Measurements from ENCODE around the gene RRP7A.
"Not testable (repeated sequence)": the region's sequence is repeated elsewhere in the genome, so short reads cannot be mapped to it uniquely, and the experiment has no call there.

Gene RRP7A

DNA sequence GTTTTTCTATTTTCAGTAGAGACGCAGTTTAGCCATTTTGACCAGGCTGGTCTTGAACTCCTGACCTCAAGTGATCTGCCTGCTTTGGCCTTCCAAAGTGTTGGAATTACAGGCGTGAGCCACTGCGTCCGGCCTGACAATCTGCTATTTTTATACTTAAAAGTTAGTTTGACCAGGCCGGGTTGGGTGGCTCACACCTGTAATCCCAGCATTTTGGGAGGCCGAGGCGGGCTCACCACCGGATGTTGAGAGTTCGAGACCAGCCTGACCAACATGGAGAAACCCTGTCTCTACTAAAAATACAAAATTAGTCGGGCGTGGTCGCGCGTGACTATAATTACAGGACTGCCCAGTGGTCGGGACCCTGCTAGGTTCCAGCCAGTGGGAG, 19.8 kb downstream of the RRP7A start:
- H3K4me3 ChIP-seq (ENCODE audit: low read depth, low read length) = not testable (repeated sequence)

DNA sequence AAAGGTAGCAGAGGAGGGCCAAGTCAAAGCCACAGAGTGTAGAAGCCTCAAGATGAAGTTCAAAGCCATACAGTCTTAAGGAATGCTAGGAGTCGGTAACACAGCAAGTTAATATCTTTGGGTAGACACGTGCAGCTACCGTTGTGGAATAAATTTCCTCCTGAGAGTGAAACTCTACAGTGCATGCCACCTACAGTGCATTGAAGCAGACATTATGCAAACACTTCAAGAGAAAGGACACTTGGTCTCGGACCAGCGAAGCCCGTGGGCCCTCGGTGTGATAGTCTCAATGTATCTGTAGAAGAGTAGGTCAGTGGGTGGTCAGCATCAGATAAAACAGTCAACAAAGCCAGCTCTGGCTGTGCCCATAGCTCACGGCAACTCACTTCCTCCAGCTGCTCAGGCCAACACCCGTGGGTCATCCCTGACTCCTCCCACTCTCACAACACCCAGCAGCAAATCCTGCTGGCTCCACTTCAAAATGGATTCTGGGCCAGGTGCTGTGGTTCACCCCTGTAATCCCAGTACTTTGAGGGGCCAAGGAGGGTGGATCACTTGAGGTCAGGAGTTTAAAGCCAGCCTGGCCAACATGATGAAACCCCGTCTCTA, 24.0 kb downstream of the RRP7A start:
- H3K4me3 ChIP-seq (ENCODE audit: low read depth, low read length) = not testable (repeated sequence)

DNA sequence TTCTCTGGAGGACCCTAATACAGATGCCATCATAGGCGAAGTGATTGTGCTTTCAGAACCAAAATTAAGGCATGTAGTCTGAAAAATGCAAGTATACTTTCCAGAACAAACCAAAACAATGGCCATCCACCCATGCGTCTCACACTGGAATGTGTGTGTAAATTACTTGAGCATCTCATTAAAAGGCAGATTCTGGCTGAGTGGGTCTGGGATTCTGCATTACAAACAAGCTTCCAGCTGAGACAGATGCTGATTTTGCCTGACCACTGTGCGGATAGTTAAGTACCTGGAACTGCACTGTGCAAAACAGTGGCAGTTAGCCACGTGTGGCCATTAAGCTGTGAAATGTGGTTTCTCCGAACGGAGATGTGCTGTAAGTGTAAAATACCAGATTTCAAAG, 26.2 kb downstream of the RRP7A start:
- H3K4me3 ChIP-seq (ENCODE audit: low read depth, low read length) = no peak overlapping the region

DNA sequence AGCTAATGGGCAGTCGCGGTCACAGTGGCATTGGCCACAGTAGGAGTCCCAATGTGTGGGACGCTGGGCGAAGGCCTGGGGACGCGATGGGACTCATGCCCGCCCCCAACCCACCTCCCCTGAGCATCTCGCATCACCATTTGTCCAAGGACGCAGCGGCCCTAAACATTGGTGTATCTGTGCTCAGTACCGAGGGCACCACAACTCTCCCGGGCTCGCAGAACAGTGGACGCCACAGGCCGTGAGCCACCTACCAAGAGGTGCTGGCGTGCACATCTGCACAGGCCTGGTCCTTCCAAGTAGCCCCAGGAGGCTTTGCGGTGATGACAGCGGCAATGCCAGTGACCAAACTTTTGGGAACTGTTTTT, 27.3 kb downstream of the RRP7A start:
- no peak overlapping the region for H3K4me3 ChIP-seq (ENCODE audit: low read depth, low read length)

DNA sequence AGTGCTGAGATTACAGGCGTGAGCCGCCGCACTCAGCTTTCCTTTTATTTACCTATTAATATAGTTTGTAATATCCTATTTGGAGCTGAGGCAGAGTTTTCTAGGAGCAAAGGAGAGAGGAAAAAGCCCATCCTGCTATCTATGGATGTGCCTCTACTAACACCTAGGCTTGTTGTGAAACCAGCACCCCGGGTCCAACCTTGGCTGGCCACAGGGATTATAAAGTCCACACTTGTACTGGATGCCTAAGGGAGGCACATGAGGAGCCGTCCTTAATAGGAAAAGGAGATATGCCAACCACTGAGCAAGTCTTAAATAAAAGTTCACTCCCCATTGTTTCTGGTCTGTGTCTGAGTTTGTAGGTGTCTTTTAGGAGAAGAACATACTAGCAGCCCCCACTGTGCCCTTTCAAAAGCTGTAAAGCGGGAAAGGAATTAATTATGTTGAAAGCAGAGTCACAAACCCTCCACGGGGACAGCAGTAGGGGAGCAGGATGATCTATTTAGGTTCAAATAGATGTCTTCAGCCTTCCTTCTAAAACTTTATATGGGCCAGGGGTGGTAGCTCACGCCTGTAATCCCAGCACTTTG, 29.3 kb downstream of the RRP7A start:
- H3K4me3 ChIP-seq (ENCODE audit: low read depth, low read length) = no peak overlapping the region

DNA sequence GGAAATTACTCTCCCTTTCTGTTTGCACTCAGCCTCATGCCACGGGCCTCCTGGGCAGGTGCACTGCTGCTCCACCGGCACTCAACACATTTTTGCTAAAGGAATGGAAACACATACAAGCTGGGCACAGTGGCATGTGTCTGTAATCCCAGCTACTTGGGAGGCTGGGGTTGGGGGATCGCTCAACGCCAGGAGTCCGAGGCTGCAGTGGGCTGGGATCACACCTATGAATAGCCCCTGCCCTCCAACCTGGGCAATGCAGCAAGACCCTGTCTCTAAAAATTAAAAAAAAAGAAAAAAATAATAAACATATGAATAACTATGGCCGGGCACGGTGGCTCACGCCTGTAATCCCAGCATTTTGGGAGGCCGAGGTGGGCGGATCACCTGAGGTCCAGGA, 30.6 kb downstream of the RRP7A start:
- H3K4me3 ChIP-seq (ENCODE audit: low read depth, low read length) = no peak overlapping the region

DNA sequence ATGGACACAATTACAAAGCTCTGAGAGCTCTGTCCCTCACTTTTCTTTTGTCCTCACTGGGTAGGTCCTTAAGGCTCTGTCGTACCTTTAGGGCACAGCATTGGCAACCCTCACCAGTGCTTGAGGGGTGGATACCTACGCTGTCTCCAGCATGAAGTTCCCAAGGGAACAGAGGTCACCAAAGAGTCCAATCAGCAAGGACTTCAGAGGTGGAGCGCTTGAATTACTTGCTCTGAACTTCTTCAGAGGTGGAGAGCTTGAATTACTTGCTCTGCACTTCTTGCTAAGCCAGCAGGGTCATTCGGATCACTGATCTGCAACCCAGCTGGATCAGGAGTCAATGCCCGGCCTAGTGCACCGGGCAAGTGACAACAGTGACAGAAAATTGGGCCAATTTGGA, 35.1 kb downstream of the RRP7A start:
- no peak overlapping the region for H3K4me3 ChIP-seq (ENCODE audit: low read depth, low read length)

DNA sequence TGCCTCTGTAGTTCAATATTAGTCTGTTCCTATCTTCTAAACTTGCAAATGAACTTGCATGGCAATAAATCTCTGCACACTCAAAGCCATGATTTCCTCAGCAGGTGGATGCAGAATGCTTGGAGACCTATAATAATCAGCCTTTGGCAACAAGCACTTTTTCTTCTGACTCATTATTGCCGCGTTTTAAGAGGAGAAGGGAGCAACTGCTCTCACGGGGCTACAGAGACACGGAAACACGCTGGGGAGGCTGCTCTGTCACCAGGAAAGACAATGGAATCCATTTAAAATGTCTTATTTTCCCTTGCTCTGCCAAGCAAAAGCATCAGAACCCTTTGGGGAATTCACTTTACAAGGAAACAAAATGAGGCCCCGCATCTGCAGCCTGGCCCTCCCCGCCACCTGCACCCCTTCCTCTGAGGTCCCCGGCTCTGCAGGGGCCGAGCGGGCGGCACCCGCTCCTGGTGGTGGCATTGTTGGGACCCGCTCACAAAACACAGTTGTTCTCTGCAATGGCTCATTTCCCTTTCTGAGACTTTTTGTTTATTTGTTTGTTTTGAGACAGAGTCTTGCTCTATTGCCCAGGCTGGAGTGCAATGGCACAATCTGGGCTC, 35.9 kb downstream of the RRP7A start:
- not testable (repeated sequence) for H3K4me3 ChIP-seq (ENCODE audit: low read depth, low read length)

DNA sequence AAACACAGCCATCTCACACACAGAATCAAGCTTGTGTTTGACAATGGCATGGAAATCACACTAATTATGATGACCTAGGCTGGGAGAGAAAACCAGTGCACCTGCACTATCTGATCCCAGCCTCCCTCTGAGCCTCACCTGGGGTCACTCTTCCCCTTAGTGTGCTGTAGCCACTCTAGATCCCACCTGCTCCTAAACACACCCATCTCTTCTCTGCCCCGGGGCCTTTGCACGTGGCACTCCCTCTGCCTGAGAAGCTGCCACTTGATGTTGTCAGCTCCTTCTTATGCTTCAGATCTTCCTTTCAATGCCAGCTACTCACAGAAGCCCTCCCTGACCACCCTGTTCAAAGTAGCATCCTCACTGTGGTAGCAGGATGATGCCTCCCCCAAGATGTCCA, 44.5 kb downstream of the RRP7A start:
- H3K4me3 ChIP-seq (ENCODE audit: low read depth, low read length) = no peak overlapping the region

DNA sequence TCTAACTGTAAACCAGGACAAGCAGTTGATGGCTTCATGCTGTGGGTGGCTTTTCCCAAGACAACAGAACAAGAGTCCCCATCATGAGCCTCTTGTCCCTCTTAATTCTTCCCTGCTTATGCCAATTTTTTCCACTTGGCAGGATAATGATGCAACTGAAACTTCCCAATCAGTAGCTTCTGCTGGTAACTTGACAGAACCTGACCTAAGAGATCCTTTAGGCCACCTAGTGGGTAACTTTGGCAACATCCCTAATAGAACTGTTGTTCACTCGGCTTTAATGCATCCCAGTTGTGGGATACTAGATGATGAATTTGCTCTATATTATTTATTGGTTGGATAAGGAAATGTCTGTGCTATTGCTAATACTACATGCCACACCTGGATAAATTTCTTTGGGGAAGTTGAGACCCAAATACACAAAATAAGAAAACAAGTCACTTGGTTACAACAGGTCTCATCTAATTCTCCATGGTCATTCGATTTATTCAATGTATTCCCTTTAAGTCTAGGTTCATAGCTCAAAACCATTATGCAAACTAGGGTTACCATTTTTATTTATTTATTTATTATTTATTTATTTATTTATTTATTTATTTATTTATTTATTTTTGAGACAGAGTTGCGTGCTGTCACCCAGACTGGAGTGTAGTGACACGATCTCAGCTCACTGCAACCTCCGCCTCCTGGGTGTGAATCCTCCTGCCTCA, 46.0 kb downstream of the RRP7A start:
- no peak overlapping the region for H3K4me3 ChIP-seq (ENCODE audit: low read depth, low read length)

DNA sequence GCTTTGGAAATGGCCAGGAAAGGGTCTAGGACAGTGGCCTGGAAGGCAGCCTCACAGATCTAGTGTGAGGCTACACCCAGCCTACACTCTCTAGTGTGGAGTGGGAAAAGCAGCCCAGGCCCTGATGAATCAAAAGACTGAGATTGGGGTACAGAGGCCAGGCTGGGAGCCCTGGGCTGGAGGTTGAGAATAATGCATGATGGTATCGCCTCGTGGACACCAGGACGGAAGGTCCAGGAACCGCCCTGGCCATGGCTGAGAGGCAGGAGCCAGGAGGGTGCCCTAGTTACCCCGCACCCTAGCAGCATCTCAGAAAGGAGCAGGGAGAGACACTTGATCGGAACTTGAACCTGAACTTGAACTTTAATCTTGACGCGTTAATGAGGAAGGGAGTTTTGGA, 46.9 kb downstream of the RRP7A start:
- H3K4me3 ChIP-seq (ENCODE audit: low read depth, low read length) = no peak overlapping the region

DNA sequence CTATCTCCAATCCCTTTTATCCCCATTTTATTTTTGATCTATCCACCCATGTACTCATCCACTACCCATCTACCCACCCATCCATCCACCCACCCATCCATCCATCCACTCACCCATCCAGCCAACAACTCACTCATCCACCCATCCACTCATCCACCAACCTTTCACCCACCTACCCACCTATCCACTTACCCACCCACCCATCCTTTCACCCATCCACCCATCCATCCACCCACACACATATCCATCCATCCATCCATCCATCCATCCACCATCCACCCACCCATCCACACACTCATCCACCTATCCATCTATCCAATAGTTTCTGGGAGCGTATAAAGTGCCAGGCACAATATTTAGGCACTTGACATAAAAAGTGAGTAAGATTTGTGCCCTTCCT, 48.2 kb downstream of the RRP7A start:
- H3K4me3 ChIP-seq (ENCODE audit: low read depth, low read length) = no peak overlapping the region

DNA sequence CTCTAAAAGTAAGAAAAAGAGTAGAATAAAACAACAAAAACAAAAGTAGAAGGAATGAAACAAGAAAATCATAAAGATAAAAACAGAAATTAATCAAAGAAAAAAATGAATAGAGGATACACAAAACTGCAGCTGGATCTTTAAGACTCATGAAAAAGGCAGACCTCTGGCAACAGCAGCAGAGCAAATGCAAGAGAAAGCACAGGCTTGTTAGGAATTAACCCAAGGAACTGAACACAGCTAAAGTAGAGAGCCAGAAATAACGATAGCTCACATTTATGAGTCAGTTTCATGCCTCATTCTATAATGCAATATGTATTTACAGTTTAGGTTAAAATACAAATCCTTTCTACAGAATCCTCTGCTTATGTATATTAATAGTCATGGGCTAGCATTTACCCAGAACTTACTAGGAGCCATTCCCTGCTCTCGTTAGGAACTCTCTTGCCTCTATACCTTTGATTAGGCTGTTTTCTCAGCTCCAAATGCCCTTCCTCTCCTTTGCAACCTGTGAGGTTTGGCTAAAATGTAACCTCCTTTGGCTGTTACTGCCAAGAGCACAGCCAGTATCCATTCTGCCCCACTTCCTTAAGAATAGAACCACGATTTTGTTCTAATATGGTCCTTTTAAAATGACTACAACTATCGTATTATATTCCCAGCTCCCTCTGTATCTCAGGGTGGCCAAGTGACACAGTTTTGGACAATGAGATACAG, 49.1 kb downstream of the RRP7A start:
- H3K4me3 ChIP-seq (ENCODE audit: low read depth, low read length) = no peak overlapping the region

DNA sequence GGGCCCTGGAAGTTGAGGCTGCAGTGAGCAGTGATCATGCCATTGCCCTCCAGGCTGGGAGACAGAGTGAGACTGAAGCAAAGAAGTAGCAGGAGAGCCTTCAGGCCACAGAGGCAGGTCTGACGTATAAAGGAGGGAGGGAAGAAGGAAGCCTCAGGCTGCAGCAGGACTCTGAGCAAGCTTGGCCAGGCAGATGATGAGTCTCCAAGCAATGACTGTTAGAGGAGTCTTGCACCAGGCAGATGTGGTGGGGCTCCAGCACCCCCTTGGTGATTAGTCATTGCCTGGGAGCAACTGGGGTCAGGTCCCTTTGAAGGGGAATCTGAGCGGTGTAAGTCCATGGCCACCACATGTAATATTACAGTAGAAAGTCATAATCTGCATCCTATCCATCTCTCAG, 50.8 kb downstream of the RRP7A start:
- no peak overlapping the region for H3K4me3 ChIP-seq (ENCODE audit: low read depth, low read length)

DNA sequence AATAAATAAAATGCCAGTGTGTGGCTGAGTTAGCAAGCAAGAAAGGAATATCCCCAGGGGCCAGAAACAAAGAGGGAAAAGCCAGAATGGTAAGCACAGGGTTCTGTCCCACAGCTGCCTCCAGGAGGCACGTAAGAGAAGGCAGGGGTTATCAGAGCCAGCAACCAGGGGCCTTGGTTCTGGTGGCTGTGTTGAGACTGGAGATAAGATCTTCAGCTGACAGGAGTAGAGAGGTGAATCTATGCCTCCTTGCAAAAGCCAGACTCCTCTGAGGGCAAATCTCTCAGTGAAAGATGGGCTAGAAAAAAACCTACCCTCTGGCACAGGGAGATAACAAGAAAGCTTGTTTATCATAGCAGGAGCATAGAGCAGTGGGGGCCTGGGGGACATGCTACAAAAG, 57.6 kb downstream of the RRP7A start:
- no peak overlapping the region for H3K4me3 ChIP-seq (ENCODE audit: low read depth, low read length)

DNA sequence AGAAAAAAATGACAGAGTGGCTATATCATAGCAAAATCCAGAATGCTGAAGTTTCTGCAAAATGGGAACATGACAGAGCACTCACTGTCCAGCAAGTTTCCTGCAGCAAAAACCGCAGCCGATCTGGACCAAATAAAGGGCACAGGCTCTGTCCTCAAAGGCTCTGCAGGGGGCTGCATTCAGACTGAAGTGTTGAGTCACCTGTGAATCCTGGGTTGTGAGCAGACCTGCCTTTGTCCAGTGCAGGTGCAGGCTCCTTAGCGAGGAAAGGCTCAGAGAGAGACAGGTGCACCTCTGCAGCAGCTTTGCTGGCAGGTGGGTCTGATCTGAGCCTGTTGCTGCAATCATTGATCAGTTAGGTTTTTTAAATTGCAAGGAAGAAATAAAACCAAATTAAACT, 58.1 kb downstream of the RRP7A start:
- H3K4me3 ChIP-seq (ENCODE audit: low read depth, low read length) = no peak overlapping the region
